Measurements from ENCODE around the gene SUPT20HL1. TPM values are rescaled to one million over a fixed set of nuclear protein-coding genes. Genes with fewer than 3 reads are reported as not detected.
"Not testable (repeated sequence)": the region's sequence is repeated elsewhere in the genome, so short reads cannot be mapped to it uniquely, and the experiment has no call there.

Gene SUPT20HL1
- not detected in 2 replicates for total RNA-seq (2014; rRNA removed; shearing (Covaris generic))

DNA sequence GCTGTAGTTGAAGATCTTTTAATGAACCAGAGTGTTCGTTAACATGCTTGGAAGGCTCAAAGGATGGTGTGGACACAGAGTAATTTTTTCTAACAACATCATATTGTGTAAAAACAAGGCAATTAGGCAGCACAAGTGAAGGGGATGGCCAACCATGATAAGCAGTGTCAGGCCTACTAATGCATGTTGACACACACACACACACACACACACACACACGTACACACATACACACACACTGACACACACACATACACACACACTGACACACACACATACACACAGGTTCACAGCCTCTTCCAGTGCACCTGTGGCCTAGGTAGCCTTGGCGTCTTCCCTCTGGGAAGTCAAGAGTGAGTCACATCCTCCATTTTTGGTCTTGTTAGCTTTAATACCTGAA is at the start of gene SUPT20HL1:
TSS of gene SUPT20HL1 (plus strand) at position 368 of the 400 bp plus-strand sequence. CDS start 2,122 bp downstream, outside the sequence.
- no peak for DNase-seq (ENCODE audit: low spot score)

- DNase-seq (ENCODE audit: low spot score) = not testable (repeated sequence)
These were observed 49.5 kb upstream of the SUPT20HL1 start for GRCh38 chrX:24310916-24311315.

GRCh38 chrX:24311507-24312248 is 48.8 kb upstream of the SUPT20HL1 start:
- not testable (repeated sequence) for DNase-seq (ENCODE audit: low spot score)

DNA sequence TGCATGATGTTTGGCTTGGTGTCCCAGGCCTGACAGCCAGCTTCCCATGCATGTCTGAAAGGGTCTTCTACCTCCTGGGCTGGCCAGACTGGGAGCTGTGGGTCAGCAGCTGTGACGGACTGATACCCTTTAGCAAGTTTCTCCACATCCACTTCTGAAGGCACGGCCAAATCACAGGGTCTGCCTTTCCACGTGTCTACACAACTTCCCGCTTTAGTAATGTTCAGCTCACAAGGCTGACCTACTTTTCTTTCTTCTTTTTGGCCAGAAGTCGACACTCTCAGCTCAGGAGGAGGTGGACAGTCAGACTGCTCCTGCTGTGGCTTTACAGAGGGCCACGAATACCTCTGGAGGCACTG is 48.2 kb upstream of the SUPT20HL1 start:
- not testable (repeated sequence) for DNase-seq (ENCODE audit: low spot score)

- no peak for DNase-seq (ENCODE audit: low spot score)
These were observed 46.3 kb upstream of the SUPT20HL1 start, which contains the start of gene SUPT20HL2 for GRCh38 chrX:24314019-24314635. TSS of gene SUPT20HL2 (minus strand) at chrX:24314069. CDS start at chrX:24313315, 754 bp downstream.

DNA sequence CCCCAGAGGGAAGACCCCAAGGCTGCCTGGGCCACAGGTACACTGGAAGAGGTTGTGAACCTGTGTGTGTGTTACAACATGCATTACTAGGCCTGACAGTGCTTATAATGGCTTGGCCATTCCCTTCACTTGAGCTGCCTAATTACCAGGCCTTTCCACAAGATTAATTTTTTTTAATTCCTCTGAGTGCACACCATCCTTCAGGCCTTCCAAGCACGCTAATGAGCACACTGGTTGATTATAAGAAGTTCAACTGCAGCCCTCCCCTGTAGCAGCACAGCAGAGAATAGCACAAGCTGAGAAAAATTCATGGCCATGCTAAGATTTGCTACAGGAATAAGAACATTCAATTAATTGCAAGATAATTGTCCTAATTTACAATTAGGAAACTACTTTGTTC is 44.3 kb upstream of the SUPT20HL1 start:
- DNase-seq (ENCODE audit: low spot score) = no peak

DNA sequence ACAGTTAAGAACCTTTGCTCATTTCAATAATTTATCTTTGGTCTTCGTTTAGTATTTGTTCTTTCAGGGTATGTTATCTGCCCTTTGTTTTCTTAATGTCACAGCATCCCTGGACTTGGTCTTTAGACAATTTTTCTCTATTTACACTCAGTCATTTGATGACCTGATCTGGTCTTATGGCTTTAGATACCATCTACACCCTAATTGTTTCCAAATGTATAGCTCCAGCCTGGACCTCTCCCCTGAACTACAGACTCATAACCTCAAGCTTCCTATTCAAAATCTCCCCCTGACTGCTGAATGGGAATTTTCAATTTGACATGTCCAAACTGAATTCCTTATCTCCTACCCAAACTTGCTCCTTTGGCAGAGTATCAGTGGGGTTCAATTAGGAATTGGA is 42.9 kb upstream of the SUPT20HL1 start:
- no peak for DNase-seq (ENCODE audit: low spot score)

- no peak for DNase-seq (ENCODE audit: low spot score)
These were observed 38.6 kb upstream of the SUPT20HL1 start for GRCh38 chrX:24321741-24322395.

GRCh38 chrX:24325231-24325630 is 35.2 kb upstream of the SUPT20HL1 start:
- no peak for DNase-seq (ENCODE audit: low spot score)

DNA sequence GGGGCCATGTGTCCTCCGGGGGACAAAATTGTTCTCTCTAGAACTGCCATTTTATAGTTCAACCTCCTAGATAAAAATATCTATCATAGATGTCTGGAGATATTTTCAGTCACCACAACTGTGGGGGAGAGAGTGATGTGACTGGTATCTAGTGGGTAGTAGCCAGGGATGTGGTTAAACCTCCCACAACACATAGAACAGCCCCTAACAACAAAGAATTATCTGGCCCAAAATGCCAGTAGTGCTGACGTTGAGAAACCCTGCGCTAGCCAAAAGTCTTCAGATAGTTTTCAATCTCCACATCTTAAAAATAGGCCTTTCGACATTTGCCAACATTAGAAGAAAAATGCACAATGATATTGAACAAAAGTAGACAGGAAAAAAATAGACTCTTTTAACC is 27.6 kb upstream of the SUPT20HL1 start:
- peak; percentile 62 for DNase-seq (ENCODE audit: low spot score)

DNA sequence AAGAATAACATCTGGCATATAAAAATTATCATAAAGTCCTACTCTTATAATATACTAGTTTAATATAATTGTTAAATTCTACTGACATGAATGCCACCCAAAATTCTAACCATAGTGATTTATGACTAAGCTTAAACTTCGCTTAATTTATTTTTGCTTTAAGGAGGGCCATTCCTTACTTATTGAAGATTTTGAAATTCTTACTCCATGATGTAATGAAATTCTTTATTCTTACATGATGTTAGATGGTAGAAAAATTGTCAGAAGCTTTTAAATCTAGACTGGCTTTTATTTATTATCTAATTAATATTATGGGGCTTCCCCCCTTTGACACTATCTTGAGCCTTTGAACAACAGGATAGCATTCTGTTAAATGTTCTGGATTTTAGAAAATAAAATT is 27.1 kb upstream of the SUPT20HL1 start:
- peak; percentile 52 for DNase-seq (ENCODE audit: low spot score)

GRCh38 chrX:24334461-24334860 is 26.0 kb upstream of the SUPT20HL1 start:
- peak; percentile 69 for DNase-seq (ENCODE audit: low spot score)

- no peak for DNase-seq (ENCODE audit: low spot score)
These were observed 24.6 kb upstream of the SUPT20HL1 start for GRCh38 chrX:24335871-24336270.

DNA sequence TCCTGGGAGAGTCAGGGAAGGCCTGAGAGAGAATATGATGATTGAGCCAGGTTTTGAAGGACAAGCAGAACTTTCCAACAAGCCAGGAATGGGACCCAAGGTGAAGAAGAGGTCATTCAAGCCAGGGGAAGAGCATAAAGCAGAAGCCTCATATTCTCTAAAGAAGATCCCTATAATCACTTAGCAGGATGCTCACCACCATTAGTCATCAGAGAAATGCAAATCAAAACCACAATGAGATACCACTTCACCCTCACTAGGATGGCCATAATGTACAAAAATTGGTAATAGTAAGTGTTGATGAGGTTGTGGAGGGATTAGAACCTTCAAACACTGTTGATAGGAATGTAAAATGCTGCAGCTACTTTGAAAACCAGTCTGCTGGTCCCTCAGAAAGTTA is 20.5 kb upstream of the SUPT20HL1 start:
- DNase-seq (ENCODE audit: low spot score) = no peak

- no peak for DNase-seq (ENCODE audit: low spot score)
These were observed 19.9 kb upstream of the SUPT20HL1 start for GRCh38 chrX:24340501-24340900.

DNA sequence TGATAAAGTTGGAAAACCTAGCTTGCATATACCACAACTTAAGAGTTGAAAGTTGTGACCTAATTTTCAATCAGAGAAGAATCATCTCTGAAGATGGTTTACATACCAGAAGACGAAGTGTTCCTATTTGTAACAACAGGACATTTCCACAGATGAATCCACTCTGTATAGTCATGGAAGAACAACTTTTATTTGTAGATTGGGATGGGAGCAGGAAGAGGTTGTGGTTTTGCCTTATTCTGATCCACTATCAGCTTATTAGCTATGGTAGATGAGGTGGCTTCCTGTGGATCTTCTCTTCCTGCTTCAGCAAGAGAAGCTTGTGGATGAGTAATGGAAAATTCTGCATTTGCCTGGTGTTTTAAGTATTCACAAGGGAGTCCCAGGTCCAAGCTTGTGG is 18.6 kb upstream of the SUPT20HL1 start:
- DNase-seq (ENCODE audit: low spot score) = peak; percentile 72

- no peak for DNase-seq (ENCODE audit: low spot score)
These were observed 16.7 kb upstream of the SUPT20HL1 start for GRCh38 chrX:24343719-24344118.

DNA sequence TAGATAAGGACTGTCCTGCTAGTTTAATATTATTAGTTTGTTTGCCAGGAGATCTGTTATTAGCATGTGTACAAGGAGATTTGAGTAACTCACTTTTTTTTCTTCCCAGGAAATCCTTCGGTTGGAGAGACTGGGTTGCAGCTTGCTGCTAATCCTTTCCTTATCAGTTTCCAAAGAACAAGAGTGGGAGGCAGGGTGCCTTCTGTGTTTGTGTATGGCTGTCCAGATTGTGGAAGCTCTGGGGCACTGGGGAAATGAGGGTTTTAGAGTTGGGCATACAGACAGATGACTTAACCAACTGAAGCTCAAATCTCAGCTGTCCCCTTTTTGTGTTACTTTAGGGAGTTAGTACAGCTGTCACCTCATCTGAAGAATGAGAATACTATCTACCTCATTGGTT is 12.6 kb upstream of the SUPT20HL1 start:
- no peak for DNase-seq (ENCODE audit: low spot score)

DNA sequence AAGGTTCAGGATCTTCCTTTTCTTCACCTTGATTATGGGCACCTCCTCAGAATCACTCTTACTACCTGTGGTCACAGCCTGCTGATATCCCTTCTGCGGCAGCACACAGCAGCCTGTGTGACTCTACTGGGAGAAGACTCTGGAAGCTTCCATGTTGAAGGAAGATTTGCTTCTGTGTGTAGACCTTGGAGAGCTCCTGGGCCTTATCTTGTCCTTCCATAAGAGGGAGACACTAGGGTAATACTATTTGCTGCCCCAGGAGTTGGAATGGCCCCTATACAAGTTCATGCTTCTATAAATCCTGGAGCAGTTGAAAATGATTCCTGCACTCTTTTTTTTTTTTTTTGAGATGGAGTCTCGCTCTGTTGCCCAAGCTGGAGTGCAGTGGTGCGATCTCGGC is 10.2 kb upstream of the SUPT20HL1 start:
- no peak for DNase-seq (ENCODE audit: low spot score)

DNA sequence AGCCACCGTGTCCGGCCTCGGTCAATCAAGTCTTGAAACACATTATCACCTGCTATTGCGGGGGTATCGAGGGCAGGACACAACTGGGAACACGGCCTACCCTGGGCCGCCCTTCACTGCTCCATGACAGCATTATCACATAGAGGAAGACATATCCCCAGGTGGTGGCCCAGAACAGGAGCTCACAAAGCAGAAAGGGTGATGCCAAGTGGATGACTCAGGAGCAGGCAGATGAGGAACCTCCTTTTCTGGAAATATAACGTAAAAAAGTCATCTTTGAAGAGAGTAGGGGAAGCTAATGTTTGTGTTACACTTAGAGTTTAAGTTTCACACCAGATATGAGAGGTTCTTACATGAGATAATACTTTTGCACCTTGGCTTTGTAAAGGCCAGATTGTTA is 5.3 kb upstream of the SUPT20HL1 start:
- peak; percentile 34 for DNase-seq (ENCODE audit: low spot score)

GRCh38 chrX:24357106-24357505 is 3.3 kb upstream of the SUPT20HL1 start:
- DNase-seq (ENCODE audit: low spot score) = no peak

DNA sequence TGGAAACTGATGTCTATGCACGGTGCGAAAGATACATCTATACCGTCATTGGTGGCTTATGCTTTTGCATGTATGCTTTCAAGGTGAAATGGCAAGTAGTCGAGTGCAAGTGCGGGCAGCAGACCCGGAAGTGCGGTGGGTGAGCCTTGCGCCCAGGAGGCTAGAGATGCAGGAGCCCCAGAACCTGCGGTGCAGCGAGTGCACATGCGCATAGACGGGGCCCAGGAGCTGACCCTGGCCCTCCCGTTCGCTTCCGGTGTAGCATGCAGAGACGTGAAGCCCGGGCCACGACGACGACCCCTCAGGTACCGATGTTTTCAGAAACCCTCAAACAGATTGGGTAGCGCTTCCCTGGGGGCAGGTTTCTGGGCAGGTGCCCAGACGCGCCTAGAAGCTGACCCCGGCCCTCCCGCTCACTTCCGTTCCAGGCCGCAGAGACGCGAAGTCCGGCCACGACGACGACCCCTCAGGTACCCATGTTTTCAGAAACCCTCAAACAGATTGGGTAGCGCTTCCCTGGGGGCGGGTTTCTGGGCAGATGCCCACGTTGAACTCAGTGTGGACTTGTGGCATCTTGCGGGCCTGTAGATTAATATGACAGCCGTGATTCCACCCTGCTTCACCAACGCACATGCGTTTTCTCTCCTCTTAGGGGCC is 1.8 kb downstream of the SUPT20HL1 start:
- not testable (repeated sequence) for DNase-seq (ENCODE audit: low spot score)
